GM23338 (cell line): ENCODE data around the gene CCDC127. TPM values are rescaled to one million over a fixed set of nuclear protein-coding genes. Genes with fewer than 3 reads are reported as not detected.
"Not testable (repeated sequence)": the region's sequence is repeated elsewhere in the genome, so short reads cannot be mapped to it uniquely, and the experiment has no call there.

ENCODE experiments used
- ATAC-seq: fragments of 200-7000 bp; cut with Tn5 transposase; 3 replicates; pipeline ENCODE4 v1.9.1; 2020
- DNase-seq: peaks from one replicate; pipeline ENCODE4 v3.0.0-alpha.2; 2015; ENCODE audit warnings: low spot score
- H2AFZ ChIP-seq: fragments of 200-600 bp; sonication (generic); 2 replicates; pipeline ENCODE4 v1.8.0; 2016; ENCODE audit warnings: antibody characterized with exemption, mild to moderate bottlenecking, moderate library complexity
- H3F3A ChIP-seq: fragments of 200-600 bp; sonication (generic); replicated peaks from 2 replicates; pipeline ENCODE4 v1.8.0; 2017; ENCODE audit warnings: antibody characterized with exemption, mixed run types, low read depth
- H3K27ac ChIP-seq: fragments of 200-600 bp; sonication (generic); 2 replicates; pipeline ENCODE4 v1.6.1; 2016; ENCODE audit warnings: low read depth
- H3K27me3 ChIP-seq: fragments of 200-600 bp; sonication (generic); 2 replicates; pipeline ENCODE4 v1.8.0; 2016; ENCODE audit warnings: mild to moderate bottlenecking, mixed run types, moderate library complexity; ENCODE audit not compliant: insufficient read depth
- H3K36me3 ChIP-seq: fragments of 200-600 bp; sonication (generic); 2 replicates; pipeline ENCODE4 v1.8.0; 2016; ENCODE audit warnings: mild to moderate bottlenecking; ENCODE audit not compliant: insufficient read depth
- H3K4me1 ChIP-seq: fragments of 200-600 bp; sonication (generic); 2 replicates; pipeline ENCODE4 v1.8.0; 2016; ENCODE audit warnings: mild to moderate bottlenecking, moderate library complexity; ENCODE audit not compliant: insufficient read depth
- H3K4me2 ChIP-seq: fragments of 200-600 bp; sonication (generic); 2 replicates; pipeline ENCODE4 v1.7.1; 2017; ENCODE audit warnings: mixed run types
- H3K4me3 ChIP-seq: fragments of 200-600 bp; sonication (generic); 2 replicates; pipeline ENCODE4 v1.6.1; 2016; ENCODE audit warnings: mixed run types
- H3K79me2 ChIP-seq: fragments of 200-600 bp; sonication (generic); replicated peaks from 2 replicates; pipeline ENCODE4 v1.8.0; 2017; ENCODE audit warnings: mild to moderate bottlenecking; ENCODE audit not compliant: insufficient read depth
- H3K9me2 ChIP-seq: fragments of 200-600 bp; sonication (generic); 2 replicates; pipeline ENCODE4 v1.8.0; 2017; ENCODE audit not compliant: insufficient read depth
- H4K20me1 ChIP-seq: fragments of 200-600 bp; sonication (generic); replicated peaks from 2 replicates; pipeline ENCODE4 v1.8.0; 2017; ENCODE audit warnings: mild to moderate bottlenecking; ENCODE audit not compliant: insufficient read depth
- H3K27ac Mint-ChIP-seq: 2 replicates; pipeline ENCODE4 v1.8.0; 2020; ENCODE audit warnings: inconsistent platforms, mild to moderate bottlenecking, moderate library complexity, mixed read lengths
- H3K27me3 Mint-ChIP-seq: 3 replicates; pipeline ENCODE4 v1.8.0; 2022; ENCODE audit warnings: low read depth, mild to moderate bottlenecking, moderate library complexity, mixed read lengths, inconsistent platforms; ENCODE audit not compliant: insufficient read depth, poor library complexity
- H3K36me3 Mint-ChIP-seq: 3 replicates; pipeline ENCODE4 v1.8.0; 2021; ENCODE audit warnings: low read depth, mild to moderate bottlenecking, inconsistent platforms, moderate library complexity, mixed read lengths
- H3K4me1 Mint-ChIP-seq: 3 replicates; pipeline ENCODE4 v1.8.0; 2020; ENCODE audit warnings: mild to moderate bottlenecking, inconsistent platforms, mixed read lengths
- H3K4me3 Mint-ChIP-seq: 3 replicates; pipeline ENCODE4 v1.8.0; 2021; ENCODE audit warnings: moderate library complexity, mild to moderate bottlenecking, inconsistent platforms, mixed read lengths
- H3K9me3 Mint-ChIP-seq: 3 replicates; pipeline ENCODE4 v1.8.0; 2020; ENCODE audit warnings: moderate library complexity, mild to moderate bottlenecking, inconsistent platforms, mixed read lengths
- CREB1 ChIP-seq: fragments of 250-450 bp; sonication (Bioruptor Pico); IDR thresholded peaks from 2 replicates; pipeline ENCODE4 v1.5.0; 2020; ENCODE audit warnings: low read depth, mild to moderate bottlenecking, moderate library complexity
- EZH2phosphoT487 ChIP-seq: fragments of 200-600 bp; sonication (generic); IDR thresholded peaks from one replicate; pipeline ENCODE4 v1.8.1; 2018; ENCODE audit warnings: antibody characterized with exemption; ENCODE audit not compliant: unreplicated experiment
- NANOG ChIP-seq: IDR thresholded peaks from 2 replicates; pipeline ENCODE4 v1.6.1; 2016; ENCODE audit warnings: antibody characterized with exemption, borderline replicate concordance
- STAT1 ChIP-seq: IDR thresholded peaks from one replicate; pipeline ENCODE4 v1.6.1; 2016; ENCODE audit warnings: antibody characterized with exemption; ENCODE audit not compliant: unreplicated experiment
- ZNF114 ChIP-seq: fragments of 250-450 bp; sonication (Bioruptor Pico); IDR thresholded peaks from 2 replicates; pipeline ENCODE4 v1.5.0; 2020; ENCODE audit warnings: mild to moderate bottlenecking, moderate library complexity
- polyA plus RNA-seq: library from polyadenylated mRNA; unstranded; fragments of >200 nt; fragmentation: Nextera tagmentation; extraction: Ambion mirVana; gene quantifications from 2 replicates; pipeline ENCODE4 v1.2.1, GENCODE V29; 2016
- total RNA-seq: library from RNA; depleted of rRNA; stranded (reverse); fragments of >200 nt; shearing (Covaris generic); gene quantifications from 2 replicates; pipeline ENCODE4 v1.2.3, GENCODE V29; 2014
- TF ChIP-seq, protein P1 (sequence below): IDR thresholded peaks from one replicate; pipeline ENCODE4 v1.6.1; 2018; ENCODE audit warnings: antibody characterized with exemption; ENCODE audit not compliant: unreplicated experiment
- TF ChIP-seq, protein P2 (sequence below): IDR thresholded peaks from 2 replicates; pipeline ENCODE4 v1.6.1; 2016; ENCODE audit warnings: antibody characterized with exemption
- TF ChIP-seq, protein P3 (sequence below): fragments of 250-450 bp; sonication (Bioruptor Pico); IDR thresholded peaks from 2 replicates; pipeline ENCODE4 v1.5.0; 2020; ENCODE audit warnings: mild to moderate bottlenecking, moderate library complexity

Gene CCDC127
- total and polyA plus RNA-seq, 2 experiments from 2014 or later, result 6.0 to 7.2 TPM

DNA sequence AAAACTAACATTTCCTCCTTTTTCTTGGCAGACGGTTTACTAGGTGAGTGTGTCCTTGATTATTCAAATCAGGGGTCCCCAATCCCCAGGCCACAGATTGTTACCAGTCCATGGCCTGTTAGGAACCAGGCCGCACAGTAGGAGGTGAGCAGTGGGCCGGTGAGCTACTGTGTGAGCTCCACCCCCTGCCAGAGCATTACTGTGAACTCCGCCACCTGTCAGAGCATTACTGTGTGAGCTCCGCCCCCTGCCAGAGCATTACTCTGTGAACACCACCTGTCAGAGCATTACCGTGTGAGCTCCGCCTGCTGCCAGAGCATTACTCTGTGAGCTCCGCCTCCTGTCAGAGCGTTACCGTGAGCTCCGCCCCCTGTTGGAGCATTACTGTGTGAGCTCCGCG lies 39.2 kb upstream of the CCDC127 start:
- Mint-ChIP-seq H3K36me3 (peaks cover 64% of the 10 kb centered on the region), H3K9me3 (peaks cover 26% of the 10 kb centered on the region)

DNA sequence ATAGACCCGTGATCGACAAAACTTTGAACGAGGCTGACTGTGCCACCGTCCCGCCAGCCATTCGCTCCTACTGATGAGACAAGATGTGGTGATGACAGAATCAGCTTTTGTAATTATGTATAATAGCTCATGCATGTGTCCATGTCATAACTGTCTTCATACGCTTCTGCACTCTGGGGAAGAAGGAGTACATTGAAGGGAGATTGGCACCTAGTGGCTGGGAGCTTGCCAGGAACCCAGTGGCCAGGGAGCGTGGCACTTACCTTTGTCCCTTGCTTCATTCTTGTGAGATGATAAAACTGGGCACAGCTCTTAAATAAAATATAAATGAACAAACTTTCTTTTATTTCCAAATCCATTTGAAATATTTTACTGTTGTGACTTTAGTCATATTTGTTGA lies 38.4 kb upstream of the CCDC127 start:
- peaks cover 59% of the 10 kb centered on the region for H3K36me3 Mint-ChIP-seq

More for the DNA sequence above, 39.2 kb upstream of the CCDC127 start:
- Histone ChIP-seq H3K4me3 (no peak overlapping the region), H3K27me3 (no peaks in the 10 kb centered on the region), H3F3A (peaks cover 8% of the 10 kb centered on the region; the same call in 1 of the 2 replicates), H3K4me1 (no peaks in the 10 kb centered on the region), H2AFZ (no peak overlapping the region), H3K27ac (no peak overlapping the region), H3K36me3 (peaks cover 4% of the 10 kb centered on the region; the same call in 1 of the 2 replicates), H4K20me1 (no peaks in the 10 kb centered on the region), H3K79me2 (no peaks in the 10 kb centered on the region), H3K9me2 (no peaks in the 10 kb centered on the region), H3K4me2 (no peak overlapping the region)
- DNase-seq, result no peak
- H3K4me1 Mint-ChIP-seq, result no peaks in the 10 kb centered on the region
- no peak overlapping the region for H3K4me3 Mint-ChIP-seq
- ATAC-seq, result no peak
- H3K27me3 Mint-ChIP-seq, result peaks cover 14% of the 10 kb centered on the region
- no peak overlapping the region for H3K27ac Mint-ChIP-seq
- TF ChIP-seq STAT1 (no peak), CREB1 (no peak), NANOG (no peak), EZH2phosphoT487 (no peak), ZNF114 (CRISPR knock-in tag) (no peak)
- TF ChIP-seq, protein P1, sequence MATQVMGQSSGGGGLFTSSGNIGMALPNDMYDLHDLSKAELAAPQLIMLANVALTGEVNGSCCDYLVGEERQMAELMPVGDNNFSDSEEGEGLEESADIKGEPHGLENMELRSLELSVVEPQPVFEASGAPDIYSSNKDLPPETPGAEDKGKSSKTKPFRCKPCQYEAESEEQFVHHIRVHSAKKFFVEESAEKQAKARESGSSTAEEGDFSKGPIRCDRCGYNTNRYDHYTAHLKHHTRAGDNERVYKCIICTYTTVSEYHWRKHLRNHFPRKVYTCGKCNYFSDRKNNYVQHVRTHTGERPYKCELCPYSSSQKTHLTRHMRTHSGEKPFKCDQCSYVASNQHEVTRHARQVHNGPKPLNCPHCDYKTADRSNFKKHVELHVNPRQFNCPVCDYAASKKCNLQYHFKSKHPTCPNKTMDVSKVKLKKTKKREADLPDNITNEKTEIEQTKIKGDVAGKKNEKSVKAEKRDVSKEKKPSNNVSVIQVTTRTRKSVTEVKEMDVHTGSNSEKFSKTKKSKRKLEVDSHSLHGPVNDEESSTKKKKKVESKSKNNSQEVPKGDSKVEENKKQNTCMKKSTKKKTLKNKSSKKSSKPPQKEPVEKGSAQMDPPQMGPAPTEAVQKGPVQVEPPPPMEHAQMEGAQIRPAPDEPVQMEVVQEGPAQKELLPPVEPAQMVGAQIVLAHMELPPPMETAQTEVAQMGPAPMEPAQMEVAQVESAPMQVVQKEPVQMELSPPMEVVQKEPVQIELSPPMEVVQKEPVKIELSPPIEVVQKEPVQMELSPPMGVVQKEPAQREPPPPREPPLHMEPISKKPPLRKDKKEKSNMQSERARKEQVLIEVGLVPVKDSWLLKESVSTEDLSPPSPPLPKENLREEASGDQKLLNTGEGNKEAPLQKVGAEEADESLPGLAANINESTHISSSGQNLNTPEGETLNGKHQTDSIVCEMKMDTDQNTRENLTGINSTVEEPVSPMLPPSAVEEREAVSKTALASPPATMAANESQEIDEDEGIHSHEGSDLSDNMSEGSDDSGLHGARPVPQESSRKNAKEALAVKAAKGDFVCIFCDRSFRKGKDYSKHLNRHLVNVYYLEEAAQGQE, result no peak
- TF ChIP-seq, protein P2, sequence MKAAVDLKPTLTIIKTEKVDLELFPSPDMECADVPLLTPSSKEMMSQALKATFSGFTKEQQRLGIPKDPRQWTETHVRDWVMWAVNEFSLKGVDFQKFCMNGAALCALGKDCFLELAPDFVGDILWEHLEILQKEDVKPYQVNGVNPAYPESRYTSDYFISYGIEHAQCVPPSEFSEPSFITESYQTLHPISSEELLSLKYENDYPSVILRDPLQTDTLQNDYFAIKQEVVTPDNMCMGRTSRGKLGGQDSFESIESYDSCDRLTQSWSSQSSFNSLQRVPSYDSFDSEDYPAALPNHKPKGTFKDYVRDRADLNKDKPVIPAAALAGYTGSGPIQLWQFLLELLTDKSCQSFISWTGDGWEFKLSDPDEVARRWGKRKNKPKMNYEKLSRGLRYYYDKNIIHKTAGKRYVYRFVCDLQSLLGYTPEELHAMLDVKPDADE, result no peak
- TF ChIP-seq, protein P3, sequence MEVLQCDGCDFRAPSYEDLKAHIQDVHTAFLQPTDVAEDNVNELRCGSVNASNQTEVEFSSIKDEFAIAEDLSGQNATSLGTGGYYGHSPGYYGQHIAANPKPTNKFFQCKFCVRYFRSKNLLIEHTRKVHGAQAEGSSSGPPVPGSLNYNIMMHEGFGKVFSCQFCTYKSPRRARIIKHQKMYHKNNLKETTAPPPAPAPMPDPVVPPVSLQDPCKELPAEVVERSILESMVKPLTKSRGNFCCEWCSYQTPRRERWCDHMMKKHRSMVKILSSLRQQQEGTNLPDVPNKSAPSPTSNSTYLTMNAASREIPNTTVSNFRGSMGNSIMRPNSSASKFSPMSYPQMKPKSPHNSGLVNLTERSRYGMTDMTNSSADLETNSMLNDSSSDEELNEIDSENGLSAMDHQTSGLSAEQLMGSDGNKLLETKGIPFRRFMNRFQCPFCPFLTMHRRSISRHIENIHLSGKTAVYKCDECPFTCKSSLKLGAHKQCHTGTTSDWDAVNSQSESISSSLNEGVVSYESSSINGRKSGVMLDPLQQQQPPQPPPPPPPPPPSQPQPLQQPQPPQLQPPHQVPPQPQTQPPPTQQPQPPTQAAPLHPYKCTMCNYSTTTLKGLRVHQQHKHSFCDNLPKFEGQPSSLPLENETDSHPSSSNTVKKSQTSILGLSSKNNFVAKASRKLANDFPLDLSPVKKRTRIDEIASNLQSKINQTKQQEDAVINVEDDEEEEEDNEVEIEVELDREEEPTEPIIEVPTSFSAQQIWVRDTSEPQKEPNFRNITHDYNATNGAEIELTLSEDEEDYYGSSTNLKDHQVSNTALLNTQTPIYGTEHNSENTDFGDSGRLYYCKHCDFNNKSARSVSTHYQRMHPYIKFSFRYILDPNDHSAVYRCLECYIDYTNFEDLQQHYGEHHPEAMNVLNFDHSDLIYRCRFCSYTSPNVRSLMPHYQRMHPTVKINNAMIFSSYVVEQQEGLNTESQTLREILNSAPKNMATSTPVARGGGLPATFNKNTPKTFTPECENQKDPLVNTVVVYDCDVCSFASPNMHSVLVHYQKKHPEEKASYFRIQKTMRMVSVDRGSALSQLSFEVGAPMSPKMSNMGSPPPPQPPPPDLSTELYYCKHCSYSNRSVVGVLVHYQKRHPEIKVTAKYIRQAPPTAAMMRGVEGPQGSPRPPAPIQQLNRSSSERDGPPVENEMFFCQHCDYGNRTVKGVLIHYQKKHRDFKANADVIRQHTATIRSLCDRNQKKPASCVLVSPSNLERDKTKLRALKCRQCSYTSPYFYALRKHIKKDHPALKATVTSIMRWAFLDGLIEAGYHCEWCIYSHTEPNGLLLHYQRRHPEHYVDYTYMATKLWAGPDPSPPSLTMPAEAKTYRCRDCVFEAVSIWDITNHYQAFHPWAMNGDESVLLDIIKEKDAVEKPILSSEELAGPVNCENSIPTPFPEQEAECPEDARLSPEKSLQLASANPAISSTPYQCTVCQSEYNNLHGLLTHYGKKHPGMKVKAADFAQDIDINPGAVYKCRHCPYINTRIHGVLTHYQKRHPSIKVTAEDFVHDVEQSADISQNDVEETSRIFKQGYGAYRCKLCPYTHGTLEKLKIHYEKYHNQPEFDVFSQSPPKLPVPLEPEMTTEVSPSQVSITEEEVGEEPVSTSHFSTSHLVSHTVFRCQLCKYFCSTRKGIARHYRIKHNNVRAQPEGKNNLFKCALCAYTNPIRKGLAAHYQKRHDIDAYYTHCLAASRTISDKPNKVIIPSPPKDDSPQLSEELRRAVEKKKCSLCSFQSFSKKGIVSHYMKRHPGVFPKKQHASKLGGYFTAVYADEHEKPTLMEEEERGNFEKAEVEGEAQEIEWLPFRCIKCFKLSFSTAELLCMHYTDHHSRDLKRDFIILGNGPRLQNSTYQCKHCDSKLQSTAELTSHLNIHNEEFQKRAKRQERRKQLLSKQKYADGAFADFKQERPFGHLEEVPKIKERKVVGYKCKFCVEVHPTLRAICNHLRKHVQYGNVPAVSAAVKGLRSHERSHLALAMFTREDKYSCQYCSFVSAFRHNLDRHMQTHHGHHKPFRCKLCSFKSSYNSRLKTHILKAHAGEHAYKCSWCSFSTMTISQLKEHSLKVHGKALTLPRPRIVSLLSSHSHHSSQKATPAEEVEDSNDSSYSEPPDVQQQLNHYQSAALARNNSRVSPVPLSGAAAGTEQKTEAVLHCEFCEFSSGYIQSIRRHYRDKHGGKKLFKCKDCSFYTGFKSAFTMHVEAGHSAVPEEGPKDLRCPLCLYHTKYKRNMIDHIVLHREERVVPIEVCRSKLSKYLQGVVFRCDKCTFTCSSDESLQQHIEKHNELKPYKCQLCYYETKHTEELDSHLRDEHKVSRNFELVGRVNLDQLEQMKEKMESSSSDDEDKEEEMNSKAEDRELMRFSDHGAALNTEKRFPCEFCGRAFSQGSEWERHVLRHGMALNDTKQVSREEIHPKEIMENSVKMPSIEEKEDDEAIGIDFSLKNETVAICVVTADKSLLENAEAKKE, result no peak

More for the DNA sequence above, 38.4 kb upstream of the CCDC127 start:
- H3K4me3 ChIP-seq, H3K9me2 ChIP-seq, H3K4me3 Mint-ChIP-seq, ATAC-seq, H3K4me1 ChIP-seq, H3K27ac Mint-ChIP-seq, H2AFZ ChIP-seq, H3F3A ChIP-seq, H3K27ac ChIP-seq, H3K27me3 ChIP-seq, H3K36me3 ChIP-seq, H3K4me2 ChIP-seq, DNase-seq, H4K20me1 ChIP-seq, H3K4me1 Mint-ChIP-seq, H3K79me2 ChIP-seq: not testable (repeated sequence)
- H3K9me3 Mint-ChIP-seq, result peaks cover 22% of the 10 kb centered on the region
- peaks cover 12% of the 10 kb centered on the region for H3K27me3 Mint-ChIP-seq
